Bronchial epithelial cell (primary cell): ENCODE data around the gene HSD17B13. TPM values are rescaled to one million over a fixed set of nuclear protein-coding genes. Genes with fewer than 3 reads are reported as not detected.
A peak's percentile ranks its signal among the peaks of the same experiment; 100 is the strongest.

Experiments used
- DNase-seq: peaks from one replicate; pipeline ENCODE4 v3.0.0-alpha.2; 2010; ENCODE audit warnings: low read depth
- FAIRE-seq: peaks from 2 replicates; lab custom pipeline; 2011; peaks lifted over from hg19 to GRCh38; lab: Jason Lieb, UNC
- H3K27me3 ChIP-seq: 2 replicates; pipeline ENCODE4 v1.5.1; 2011; ENCODE audit warnings: low read length; ENCODE audit not compliant: control insufficient read depth, insufficient read depth
- H3K36me3 ChIP-seq: 2 replicates; pipeline ENCODE4 v1.5.1; 2011; ENCODE audit warnings: low read length; ENCODE audit not compliant: control insufficient read depth, insufficient read depth
- H3K4me3 ChIP-seq: 2 replicates; pipeline ENCODE4 v1.5.1; 2011; ENCODE audit warnings: mild to moderate bottlenecking, low read depth, low read length, control low read depth
- CTCF ChIP-seq: IDR thresholded peaks from 2 replicates; pipeline ENCODE4 v1.5.1; 2011; ENCODE audit warnings: mild to moderate bottlenecking, moderate library complexity, low read length, control low read depth, inconsistent platforms; ENCODE audit not compliant: insufficient read depth, severe bottlenecking
- total RNA-seq: library from RNA; depleted of rRNA; stranded (reverse); fragments of >200 nt; gene quantifications from 2 replicates; pipeline ENCODE4 v1.2.1, GENCODE V29; 2014

The HSD17B13 gene
- total RNA-seq, 1 donor from 2014 or later: not detected

- Histone ChIP-seq H3K4me3 (no peak overlapping the region), H3K27me3 (no peaks in the 10 kb centered on the region), H3K36me3 (no peaks in the 10 kb centered on the region)
- no peak for TF ChIP-seq CTCF
- no peak for DNase-seq
- FAIRE-seq: no peak
These were observed 51.9 kb downstream of the HSD17B13 start for GRCh38 chr4:87270825-87271224.

- no peaks in the 10 kb centered on the region for H3K27me3 ChIP-seq
- no peak for FAIRE-seq
- peak; percentile 61 for TF ChIP-seq CTCF
- H3K4me3 ChIP-seq: no peak overlapping the region
- H3K36me3 ChIP-seq: no peaks in the 10 kb centered on the region
- peak; percentile 55 for DNase-seq
These were observed 52.5 kb downstream of the HSD17B13 start for GRCh38 chr4:87270144-87270543.

- Histone ChIP-seq H3K36me3 (no peaks in the 10 kb centered on the region), H3K27me3 (no peaks in the 10 kb centered on the region), H3K4me3 (no peak overlapping the region)
- DNase-seq (no peak), FAIRE-seq (no peak)
- no peak for TF ChIP-seq CTCF
These were observed 54.3 kb downstream of the HSD17B13 start for GRCh38 chr4:87268411-87268810.

GRCh38 chr4:87266986-87267385, 55.7 kb downstream of the HSD17B13 start:
- no peak overlapping the region for H3K4me3 ChIP-seq
- FAIRE-seq (no peak), DNase-seq (no peak)
- no peaks in the 10 kb centered on the region for H3K36me3 ChIP-seq
- H3K27me3 ChIP-seq: no peaks in the 10 kb centered on the region
- no peak for TF ChIP-seq CTCF

GRCh38 chr4:87262886-87263285, 59.8 kb downstream of the HSD17B13 start:
- TF ChIP-seq CTCF: no peak
- Histone ChIP-seq H3K4me3 (no peak overlapping the region), H3K36me3 (no peaks in the 10 kb centered on the region), H3K27me3 (no peaks in the 10 kb centered on the region)
- FAIRE-seq (no peak), DNase-seq (no peak)

GRCh38 chr4:87260477-87260876, 62.2 kb downstream of the HSD17B13 start:
- DNase-seq (peak; percentile 20), FAIRE-seq (no peak)
- no peak for TF ChIP-seq CTCF
- Histone ChIP-seq H3K27me3 (no peaks in the 10 kb centered on the region), H3K4me3 (no peak overlapping the region), H3K36me3 (no peaks in the 10 kb centered on the region)
